Testis (tissue), 3 donors: ENCODE data around the gene BMP15. TPM values are rescaled to one million over a fixed set of nuclear protein-coding genes. Genes with fewer than 3 reads are reported as not detected.

Source experiments
- DNase-seq: peaks from one replicate; pipeline ENCODE4 v3.0.0-alpha.2; 2019
- H3K27ac ChIP-seq, 2 donors: fragments of 200-600 bp; sonication (generic); one replicate each; pipeline ENCODE4 v1.5.1; 2019
- H3K27me3 ChIP-seq: fragments of 200-600 bp; sonication (generic); one replicate; pipeline ENCODE4 v1.5.1; 2019
- H3K36me3 ChIP-seq: fragments of 200-600 bp; sonication (generic); one replicate; pipeline ENCODE4 v1.5.1; 2017; ENCODE audit warnings: low read depth; ENCODE audit errors: missing control alignments
- H3K4me1 ChIP-seq: fragments of 200-600 bp; sonication (generic); one replicate; pipeline ENCODE4 v1.5.1; 2019
- H3K4me3 ChIP-seq, 2 donors: fragments of 200-600 bp; sonication (generic); one replicate each; pipeline ENCODE4 v1.5.1; 2017 to 2019
- H3K9me3 ChIP-seq: fragments of 200-600 bp; sonication (generic); one replicate; pipeline ENCODE4 v1.5.1; 2017
- POLR2A ChIP-seq: fragments of 450-650 bp; IDR thresholded peaks from one replicate; pipeline ENCODE4 v1.6.1; 2017; ENCODE audit warnings: antibody characterized with exemption, mild to moderate bottlenecking, moderate library complexity
- WGBS, 2 donors: methylation state at CpG; one replicate each; pipeline ENCODE4 v1.1.5; 2018; 5-methylcytosine and 5-hydroxymethylcytosine counted together
- intact Hi-C: fragments of 100-400 bp; cut with DNase I; formaldehyde crosslinking; loops from one replicate; pipeline ENCODE4 v1.15.1; 2023; ENCODE audit warnings: low total_unique reads
- polyA plus RNA-seq: library from polyadenylated mRNA; stranded (reverse); fragments of 350-450 nt; fragmentation: Illumina TruSeq; extraction: RNeasy Lipid Tissue Mini Kit (QIAGEN cat#74804); gene quantifications from one replicate; pipeline ENCODE4 v1.2.3, GENCODE V29; 2014; ENCODE audit warnings: low read depth, low replicate concordance; ENCODE audit not compliant: insufficient read depth
- total RNA-seq, 2 donors: library from RNA; depleted of rRNA; stranded (reverse); fragments of >200 nt; gene quantifications; one replicate each; pipeline ENCODE4 v1.2.3, GENCODE V29; 2016
- TF ChIP-seq, protein P1 (sequence below), 3 experiments: fragments of 450-650 bp in 2 of 3; fragments of 200-600 bp in 1 of 3; sonication (generic) in 1 of 3; IDR thresholded peaks; one replicate each; pipeline ENCODE4 v1.5.1; 2016 to 2019; ENCODE audit warnings: antibody characterized with exemption in 3 of 3, mild to moderate bottlenecking in 2 of 3, moderate library complexity in 1 of 3

Gene BMP15
- total and polyA plus RNA-seq, 3 donors from 2014 or later = 0.55 TPM; not detected in 2

DNA sequence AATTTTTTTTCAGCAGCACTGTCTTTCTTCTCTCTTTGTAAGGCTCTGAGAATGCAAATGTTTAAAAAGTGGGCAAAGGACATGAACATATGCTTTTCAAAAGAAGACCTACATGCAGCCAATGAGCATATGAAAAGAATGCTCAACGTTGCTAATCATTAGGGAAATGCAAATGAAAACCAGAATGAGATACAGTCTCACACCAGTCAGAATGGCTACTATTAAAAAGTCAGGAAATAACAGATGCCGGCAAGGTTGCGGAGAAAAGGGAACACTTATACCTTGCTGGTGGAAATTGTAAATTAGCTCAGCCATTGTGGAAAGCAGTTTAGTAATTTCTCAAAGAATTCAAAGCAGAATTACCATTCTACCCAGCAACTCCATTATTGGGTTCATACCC is 51.6 kb downstream of the BMP15 start:
- no peaks in the 10 kb centered on the region for H3K36me3 ChIP-seq
- 74 to 75% methylated on average over 3 of the region's 3 CpGs for WGBS, 2 donors
- H3K9me3 ChIP-seq = no peaks in the 10 kb centered on the region
- H3K27ac ChIP-seq = no peak overlapping the region
- no peaks in the 10 kb centered on the region for H3K27me3 ChIP-seq
- no peak for DNase-seq
- no peaks in the 10 kb centered on the region for H3K4me1 ChIP-seq
- H3K4me3 ChIP-seq = no peak overlapping the region
- TF ChIP-seq, protein P1, sequence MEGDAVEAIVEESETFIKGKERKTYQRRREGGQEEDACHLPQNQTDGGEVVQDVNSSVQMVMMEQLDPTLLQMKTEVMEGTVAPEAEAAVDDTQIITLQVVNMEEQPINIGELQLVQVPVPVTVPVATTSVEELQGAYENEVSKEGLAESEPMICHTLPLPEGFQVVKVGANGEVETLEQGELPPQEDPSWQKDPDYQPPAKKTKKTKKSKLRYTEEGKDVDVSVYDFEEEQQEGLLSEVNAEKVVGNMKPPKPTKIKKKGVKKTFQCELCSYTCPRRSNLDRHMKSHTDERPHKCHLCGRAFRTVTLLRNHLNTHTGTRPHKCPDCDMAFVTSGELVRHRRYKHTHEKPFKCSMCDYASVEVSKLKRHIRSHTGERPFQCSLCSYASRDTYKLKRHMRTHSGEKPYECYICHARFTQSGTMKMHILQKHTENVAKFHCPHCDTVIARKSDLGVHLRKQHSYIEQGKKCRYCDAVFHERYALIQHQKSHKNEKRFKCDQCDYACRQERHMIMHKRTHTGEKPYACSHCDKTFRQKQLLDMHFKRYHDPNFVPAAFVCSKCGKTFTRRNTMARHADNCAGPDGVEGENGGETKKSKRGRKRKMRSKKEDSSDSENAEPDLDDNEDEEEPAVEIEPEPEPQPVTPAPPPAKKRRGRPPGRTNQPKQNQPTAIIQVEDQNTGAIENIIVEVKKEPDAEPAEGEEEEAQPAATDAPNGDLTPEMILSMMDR (IDR thresholded peaks at IDR 0.05) = no peak
- no peak for TF ChIP-seq POLR2A
- intact Hi-C loops = no loop called here

- no peak for TF ChIP-seq POLR2A
- TF ChIP-seq, protein P1 (IDR thresholded peaks at IDR 0.05) = no peak
- no peak for DNase-seq
- Histone ChIP-seq H3K27ac (no peak overlapping the region), H3K36me3 (no peaks in the 10 kb centered on the region), H3K27me3 (no peaks in the 10 kb centered on the region), H3K9me3 (no peaks in the 10 kb centered on the region), H3K4me3 (no peak overlapping the region), H3K4me1 (no peaks in the 10 kb centered on the region)
- intact Hi-C loops = no loop called here
These were observed 53.3 kb downstream of the BMP15 start for GRCh38 chrX:50963842-50964241.

Other genes starting within 250 kb of the BMP15 start
- gene SHROOM4, start 96.5 kb upstream of the BMP15 start, total RNA-seq = 1 to 10 TPM; 4.6 to 6.5 TPM
- 1.9 TPM for gene SHROOM4, start 96.5 kb upstream of the BMP15 start, polyA plus RNA-seq